Renal cortex interstitium (tissue), 11 donors: Measurements from ENCODE around the gene CDH5. TPM values are rescaled to one million over a fixed set of nuclear protein-coding genes. Genes with fewer than 3 reads are reported as not detected.
"Not testable (repeated sequence)": the region's sequence is repeated elsewhere in the genome, so short reads cannot be mapped to it uniquely, and the experiment has no call there.

ENCODE experiments used
- DNase-seq, 11 donors: peaks; one replicate each; pipeline ENCODE4 v3.0.0-alpha.2; 2013; ENCODE audit warnings: low read depth in 9 of 11, low spot score in 4 of 11; ENCODE audit errors: extremely low read depth in 1 of 11
- polyA plus RNA-seq, 3 donors: library from polyadenylated mRNA; unstranded; fragments of 120-200 nt; gene quantifications; one replicate each; pipeline ENCODE4 v1.2.1, GENCODE V29; 2013; ENCODE audit not compliant: insufficient read length in 3 of 3

Gene CDH5
- polyA plus RNA-seq, 3 donors, result 55.8 to 66.3 (median 62.2) TPM

GRCh38 chr16:66441586-66442375, 75.3 kb downstream of the CDH5 start:
- DNase-seq, result no peak

GRCh38 chr16:66442502-66443268, 76.2 kb downstream of the CDH5 start:
- no peak for DNase-seq

DNA sequence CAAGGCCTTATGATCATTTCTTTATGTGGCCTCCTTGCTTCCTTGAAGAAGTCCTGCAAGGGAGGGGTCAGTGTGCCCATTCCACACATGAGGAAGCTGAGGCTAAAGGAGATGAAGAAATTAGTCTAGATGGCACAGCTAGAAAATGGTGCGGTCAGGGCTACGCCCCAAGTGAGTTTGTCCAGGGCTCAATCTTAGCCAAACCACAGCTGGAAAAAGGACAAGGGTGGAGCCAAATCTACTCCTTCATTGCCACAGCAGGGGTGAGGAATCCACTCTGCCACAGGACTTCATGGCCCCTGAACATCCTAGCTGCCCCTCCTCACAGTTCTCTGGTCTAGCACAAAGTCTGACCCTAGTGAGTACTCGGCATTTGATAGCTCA, 76.8 kb downstream of the CDH5 start:
- DNase-seq, result no peak

- DNase-seq, result no peak
Observed at GRCh38 chr16:66444049-66444481, 77.6 kb downstream of the CDH5 start.

DNA sequence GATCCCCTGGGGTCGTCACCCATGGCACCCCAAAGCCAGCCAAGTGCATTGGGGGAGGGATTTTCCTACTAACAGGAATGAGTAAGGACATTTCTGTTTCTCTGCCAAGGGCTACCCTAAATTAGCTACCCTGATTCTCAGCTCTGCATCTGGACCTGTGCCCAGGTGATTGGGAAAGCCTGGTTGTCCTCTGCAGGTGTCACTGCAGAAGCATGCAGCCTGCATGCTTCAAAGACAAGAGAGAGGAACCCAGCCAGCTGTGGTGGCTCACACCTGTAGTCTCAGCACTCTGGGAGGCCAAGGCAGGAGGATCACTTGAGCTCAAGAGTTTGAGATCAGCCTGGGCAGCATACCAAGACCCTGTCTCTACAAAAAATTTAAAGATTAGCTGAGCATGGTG, 80.2 kb downstream of the CDH5 start:
- DNase-seq, result no peak

- no peak for DNase-seq
Observed at GRCh38 chr16:66447491-66447890, 81.0 kb downstream of the CDH5 start.

- DNase-seq, result no peak
Observed at GRCh38 chr16:66451548-66451947, 85.1 kb downstream of the CDH5 start.

DNA sequence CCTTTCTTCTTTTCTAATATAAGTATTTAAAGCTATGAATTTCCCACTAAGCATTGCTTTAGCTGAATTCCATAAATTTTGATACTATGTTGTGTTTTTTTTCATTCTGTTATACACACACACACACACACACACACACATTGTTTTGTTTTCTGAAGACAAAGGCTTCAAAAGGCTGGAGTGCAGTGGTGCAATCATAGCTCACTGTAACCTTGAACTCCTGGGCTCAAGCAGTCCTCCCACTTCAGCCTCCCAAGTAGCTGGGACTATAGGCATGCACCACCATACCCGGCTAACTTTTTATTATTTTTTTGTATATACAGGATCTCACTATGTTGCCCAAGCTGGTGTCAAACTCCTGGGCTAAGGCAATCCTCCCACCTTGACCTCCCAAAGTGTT, 86.7 kb downstream of the CDH5 start:
- DNase-seq, result not testable (repeated sequence)

Other genes with a start within 250 kb of the CDH5 start
- gene BEAN1, start 60.6 kb downstream of the CDH5 start, polyA plus RNA-seq, result 1 to 10 TPM; 1.4 to 2.7 (median 1.7) TPM
- gene TK2, start 183.4 kb downstream of the CDH5 start, polyA plus RNA-seq, result 10 to 100 TPM; 30.9 to 46.3 (median 38.1) TPM
- 10 to 100 TPM; 33.1 to 42.2 (median 41.5) TPM for gene CKLF, start 185.9 kb downstream of the CDH5 start, polyA plus RNA-seq
- gene CMTM1, start 199.7 kb downstream of the CDH5 start, polyA plus RNA-seq, result 1 to 10 TPM; 5.5 to 7.9 (median 7.3) TPM
- under 1 TPM; 0.33 to 0.52 (median 0.39) TPM for gene CMTM2, start 212.8 kb downstream of the CDH5 start, polyA plus RNA-seq
- gene CMTM3, start 238.0 kb downstream of the CDH5 start, polyA plus RNA-seq, result 10 to 100 TPM; 53.0 to 72.1 (median 63.7) TPM